HepG2 (cell line): ENCODE data around the gene SLC2A4. TPM values are rescaled to one million over a fixed set of nuclear protein-coding genes. Genes with fewer than 3 reads are reported as not detected.

Experiments used
- ARNT2 ChIP-seq: sonication (generic); formaldehyde crosslinking; IDR thresholded peaks from 2 replicates; pipeline ENCODE4 v1.8.0; 2022; ENCODE audit warnings: mild to moderate bottlenecking, low read depth, missing genetic modification reagents, moderate library complexity
- CEBPZ ChIP-seq: IDR thresholded peaks from 2 replicates; pipeline ENCODE4 v1.6.1; 2012; ENCODE audit warnings: low read length, improper control_type of control experiment
- GZF1 ChIP-seq: sonication (generic); formaldehyde crosslinking; IDR thresholded peaks from 2 replicates; pipeline ENCODE4 v1.5.1; 2020; ENCODE audit warnings: mild to moderate bottlenecking, missing genetic modification reagents
- HES4 ChIP-seq: sonication (generic); formaldehyde crosslinking; IDR thresholded peaks from 2 replicates; pipeline ENCODE4 v1.9.0; 2021; ENCODE audit warnings: mild to moderate bottlenecking, missing genetic modification reagents, borderline replicate concordance
- MEIS2 ChIP-seq: sonication (generic); formaldehyde crosslinking; IDR thresholded peaks from 2 replicates; pipeline ENCODE4 v1.9.0; 2021; ENCODE audit warnings: mild to moderate bottlenecking, missing genetic modification reagents
- NONO ChIP-seq, 2 experiments: fragments of 450-650 bp in 1 of 2; sonication (generic) in 1 of 2; formaldehyde crosslinking in 1 of 2; IDR thresholded peaks in 1 of 2; conservative IDR thresholded peaks in 1 of 2; 2 replicates each; pipeline versions ENCODE4 v1.6.1 to v1.8.0; 2017 to 2022; ENCODE audit warnings: mild to moderate bottlenecking in 1 of 2, missing genetic modification reagents in 1 of 2, moderate library complexity in 1 of 2
- TERF1 ChIP-seq: sonication (generic); formaldehyde crosslinking; IDR thresholded peaks from 2 replicates; pipeline ENCODE4 v1.8.0; 2022; ENCODE audit warnings: mild to moderate bottlenecking, missing genetic modification reagents, moderate library complexity
- ZNF138 ChIP-seq: sonication (generic); formaldehyde crosslinking; IDR thresholded peaks from 2 replicates; pipeline ENCODE4 v1.5.0; 2020; ENCODE audit warnings: mild to moderate bottlenecking, low read depth, missing genetic modification reagents
- ZNF383 ChIP-seq: sonication (generic); formaldehyde crosslinking; IDR thresholded peaks from 2 replicates; pipeline ENCODE4 v1.4.0; 2020; ENCODE audit warnings: missing genetic modification reagents, mild to moderate bottlenecking, borderline replicate concordance
- ZNF674 ChIP-seq: sonication (generic); formaldehyde crosslinking; IDR thresholded peaks from 2 replicates; pipeline ENCODE4 v1.5.0; 2020; ENCODE audit warnings: low read depth, mild to moderate bottlenecking, missing genetic modification reagents
- ZNF747 ChIP-seq: sonication (generic); formaldehyde crosslinking; IDR thresholded peaks from 2 replicates; pipeline ENCODE4 v1.8.1; 2023; ENCODE audit warnings: missing genetic modification reagents, mild to moderate bottlenecking, borderline replicate concordance
- ZNF788 ChIP-seq: sonication (generic); formaldehyde crosslinking; IDR thresholded peaks from 2 replicates; pipeline ENCODE4 v1.5.0; 2020; ENCODE audit warnings: mild to moderate bottlenecking, missing genetic modification reagents, borderline replicate concordance
- ZNF83 ChIP-seq: sonication (generic); formaldehyde crosslinking; IDR thresholded peaks from 2 replicates; pipeline ENCODE4 v1.4.0; 2020; ENCODE audit warnings: missing genetic modification reagents, mild to moderate bottlenecking, borderline replicate concordance
- ZNF878 ChIP-seq: sonication (generic); formaldehyde crosslinking; IDR thresholded peaks from 2 replicates; pipeline ENCODE4 v1.8.1; 2023; ENCODE audit warnings: mild to moderate bottlenecking, missing genetic modification reagents, moderate library complexity
- polyA plus RNA-seq, 8 experiments: library from polyadenylated mRNA; depleted of rRNA in 3 of 8; stranded (reverse) in 7 of 8; unstranded in 1 of 8; fragments of >200 nt; fragmentation: Illumina TruSeq in 4 of 8; extraction: Trizol in 4 of 8; gene quantifications; 2 replicates each; pipeline versions ENCODE4 v1.2.1 to v1.2.3, GENCODE V29; 2011 to 2016; ENCODE audit warnings: low read depth in 4 of 8, missing spikeins in 1 of 8, mixed read lengths in 1 of 8; ENCODE audit not compliant: insufficient read depth in 1 of 8
- total RNA-seq, 5 experiments: library from RNA; depleted of rRNA; stranded (reverse); fragments of >200 nt; fragmentation: Illumina TruSeq; extraction: Trizol; gene quantifications; 2 replicates each; pipeline ENCODE4 v1.2.3, GENCODE V29; 2016; ENCODE audit warnings: low read depth in 1 of 5
- TF ChIP-seq, protein P1 (sequence below): IDR thresholded peaks from 2 replicates; pipeline ENCODE4 v1.4.0; 2020; ENCODE audit warnings: mild to moderate bottlenecking, missing genetic modification reagents
- TF ChIP-seq, protein P2 (sequence below): sonication (generic); formaldehyde crosslinking; conservative IDR thresholded peaks from 2 replicates; pipeline ENCODE4 v1.5.0; 2020; ENCODE audit warnings: missing genetic modification reagents
- TF ChIP-seq, protein P3 (sequence below): sonication (generic); formaldehyde crosslinking; IDR thresholded peaks from 2 replicates; pipeline ENCODE4 v1.4.0; 2020; ENCODE audit warnings: mild to moderate bottlenecking, missing genetic modification reagents

Gene SLC2A4
- total and polyA plus RNA-seq, 2 of the 13 experiments (the other 11 are each of a cell fraction or from before 2014, with no cell fraction given): 4.9 to 5.8 TPM

DNA sequence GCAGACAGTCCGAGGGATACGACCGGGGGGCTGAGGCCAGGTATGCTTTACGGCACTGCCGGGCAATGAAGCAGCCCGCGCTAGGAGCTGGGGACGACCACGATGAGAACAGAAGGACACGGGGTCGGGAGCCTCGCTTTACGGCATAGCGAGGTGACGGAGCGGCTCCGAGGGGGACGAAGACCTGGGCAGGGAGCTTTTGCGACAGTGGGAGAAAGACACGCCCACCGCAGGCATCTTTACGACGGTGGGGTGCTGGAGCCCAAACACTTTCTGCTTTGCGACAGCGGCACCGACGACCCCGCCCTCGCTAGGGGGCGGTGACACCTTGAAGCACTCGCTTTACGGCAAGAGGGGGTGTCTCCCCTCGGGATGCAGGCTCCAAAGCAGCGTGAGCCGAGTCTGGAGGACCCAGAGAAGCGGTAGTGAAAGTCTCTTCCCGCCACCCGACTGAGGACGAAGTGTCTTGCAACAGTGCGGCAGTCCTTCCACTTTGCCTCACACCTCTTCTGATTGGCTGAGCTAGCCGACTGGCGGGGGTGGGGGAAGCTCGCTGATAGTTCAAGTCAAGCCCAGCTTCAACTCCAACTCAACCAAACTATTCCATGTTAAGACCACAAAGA is 48.0 kb downstream of the SLC2A4 start (continued):
- TF ChIP-seq ZNF878 (CRISPR knock-in tag) (no peak), ZNF383 (CRISPR knock-in tag) (no peak), HES4 (CRISPR knock-in tag) (no peak), MEIS2 (peak; percentile 56; the same call in 1 of the 2 replicates), ZNF83 (CRISPR knock-in tag) (0 out of 2 replicates have a peak, but pooled peaks have one; percentile 67), TERF1 (CRISPR knock-in tag) (no peak), ZNF747 (peak; percentile 74; the same call in 1 of the 2 replicates), ZNF788 (CRISPR knock-in tag) (peak; percentile 84; the same call in 1 of the 2 replicates), NONO (IDR thresholded peaks at IDR 0.05) (no peak), NONO (CRISPR knock-in tag; conservative IDR thresholded peaks at IDR 0.05) (peak; percentile 90), ARNT2 (CRISPR knock-in tag) (no peak), ZNF674 (CRISPR knock-in tag) (no peak), ZNF138 (CRISPR knock-in tag) (no peak), CEBPZ (no peak), GZF1 (CRISPR knock-in tag) (no peak)
- TF ChIP-seq, protein P1, sequence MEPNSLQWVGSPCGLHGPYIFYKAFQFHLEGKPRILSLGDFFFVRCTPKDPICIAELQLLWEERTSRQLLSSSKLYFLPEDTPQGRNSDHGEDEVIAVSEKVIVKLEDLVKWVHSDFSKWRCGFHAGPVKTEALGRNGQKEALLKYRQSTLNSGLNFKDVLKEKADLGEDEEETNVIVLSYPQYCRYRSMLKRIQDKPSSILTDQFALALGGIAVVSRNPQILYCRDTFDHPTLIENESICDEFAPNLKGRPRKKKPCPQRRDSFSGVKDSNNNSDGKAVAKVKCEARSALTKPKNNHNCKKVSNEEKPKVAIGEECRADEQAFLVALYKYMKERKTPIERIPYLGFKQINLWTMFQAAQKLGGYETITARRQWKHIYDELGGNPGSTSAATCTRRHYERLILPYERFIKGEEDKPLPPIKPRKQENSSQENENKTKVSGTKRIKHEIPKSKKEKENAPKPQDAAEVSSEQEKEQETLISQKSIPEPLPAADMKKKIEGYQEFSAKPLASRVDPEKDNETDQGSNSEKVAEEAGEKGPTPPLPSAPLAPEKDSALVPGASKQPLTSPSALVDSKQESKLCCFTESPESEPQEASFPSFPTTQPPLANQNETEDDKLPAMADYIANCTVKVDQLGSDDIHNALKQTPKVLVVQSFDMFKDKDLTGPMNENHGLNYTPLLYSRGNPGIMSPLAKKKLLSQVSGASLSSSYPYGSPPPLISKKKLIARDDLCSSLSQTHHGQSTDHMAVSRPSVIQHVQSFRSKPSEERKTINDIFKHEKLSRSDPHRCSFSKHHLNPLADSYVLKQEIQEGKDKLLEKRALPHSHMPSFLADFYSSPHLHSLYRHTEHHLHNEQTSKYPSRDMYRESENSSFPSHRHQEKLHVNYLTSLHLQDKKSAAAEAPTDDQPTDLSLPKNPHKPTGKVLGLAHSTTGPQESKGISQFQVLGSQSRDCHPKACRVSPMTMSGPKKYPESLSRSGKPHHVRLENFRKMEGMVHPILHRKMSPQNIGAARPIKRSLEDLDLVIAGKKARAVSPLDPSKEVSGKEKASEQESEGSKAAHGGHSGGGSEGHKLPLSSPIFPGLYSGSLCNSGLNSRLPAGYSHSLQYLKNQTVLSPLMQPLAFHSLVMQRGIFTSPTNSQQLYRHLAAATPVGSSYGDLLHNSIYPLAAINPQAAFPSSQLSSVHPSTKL (CRISPR knock-in tag): no peak
- TF ChIP-seq, protein P2, sequence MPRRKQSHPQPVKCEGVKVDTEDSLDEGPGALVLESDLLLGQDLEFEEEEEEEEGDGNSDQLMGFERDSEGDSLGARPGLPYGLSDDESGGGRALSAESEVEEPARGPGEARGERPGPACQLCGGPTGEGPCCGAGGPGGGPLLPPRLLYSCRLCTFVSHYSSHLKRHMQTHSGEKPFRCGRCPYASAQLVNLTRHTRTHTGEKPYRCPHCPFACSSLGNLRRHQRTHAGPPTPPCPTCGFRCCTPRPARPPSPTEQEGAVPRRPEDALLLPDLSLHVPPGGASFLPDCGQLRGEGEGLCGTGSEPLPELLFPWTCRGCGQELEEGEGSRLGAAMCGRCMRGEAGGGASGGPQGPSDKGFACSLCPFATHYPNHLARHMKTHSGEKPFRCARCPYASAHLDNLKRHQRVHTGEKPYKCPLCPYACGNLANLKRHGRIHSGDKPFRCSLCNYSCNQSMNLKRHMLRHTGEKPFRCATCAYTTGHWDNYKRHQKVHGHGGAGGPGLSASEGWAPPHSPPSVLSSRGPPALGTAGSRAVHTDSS (CRISPR knock-in tag): no peak
- TF ChIP-seq, protein P3, sequence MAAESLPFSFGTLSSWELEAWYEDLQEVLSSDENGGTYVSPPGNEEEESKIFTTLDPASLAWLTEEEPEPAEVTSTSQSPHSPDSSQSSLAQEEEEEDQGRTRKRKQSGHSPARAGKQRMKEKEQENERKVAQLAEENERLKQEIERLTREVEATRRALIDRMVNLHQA (CRISPR knock-in tag): no peak
